ENCODE measurements around the gene EGFR.

DNA sequence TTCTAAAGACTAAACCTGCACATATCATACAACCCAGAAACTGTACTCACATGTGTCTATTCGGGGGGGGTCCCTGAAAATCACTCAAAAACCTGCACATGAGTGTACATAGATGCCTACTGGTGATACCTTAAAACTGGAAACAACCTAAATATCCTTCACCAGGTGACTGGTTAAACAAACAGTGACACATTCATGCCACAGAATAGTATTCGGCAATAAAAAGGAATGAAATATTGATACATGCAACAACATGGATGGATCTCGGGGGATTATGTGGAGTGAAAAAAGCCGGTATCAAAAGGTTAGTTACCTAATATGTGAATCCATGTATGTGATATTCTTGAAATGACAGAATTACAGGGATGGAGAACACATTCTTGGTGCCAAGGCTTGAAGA is 32.1 kb upstream of the EGFR start:
- no peak for TF ChIP-seq POLR2A (IDR thresholded peaks at IDR 0.05)
- TF ChIP-seq, protein P1, sequence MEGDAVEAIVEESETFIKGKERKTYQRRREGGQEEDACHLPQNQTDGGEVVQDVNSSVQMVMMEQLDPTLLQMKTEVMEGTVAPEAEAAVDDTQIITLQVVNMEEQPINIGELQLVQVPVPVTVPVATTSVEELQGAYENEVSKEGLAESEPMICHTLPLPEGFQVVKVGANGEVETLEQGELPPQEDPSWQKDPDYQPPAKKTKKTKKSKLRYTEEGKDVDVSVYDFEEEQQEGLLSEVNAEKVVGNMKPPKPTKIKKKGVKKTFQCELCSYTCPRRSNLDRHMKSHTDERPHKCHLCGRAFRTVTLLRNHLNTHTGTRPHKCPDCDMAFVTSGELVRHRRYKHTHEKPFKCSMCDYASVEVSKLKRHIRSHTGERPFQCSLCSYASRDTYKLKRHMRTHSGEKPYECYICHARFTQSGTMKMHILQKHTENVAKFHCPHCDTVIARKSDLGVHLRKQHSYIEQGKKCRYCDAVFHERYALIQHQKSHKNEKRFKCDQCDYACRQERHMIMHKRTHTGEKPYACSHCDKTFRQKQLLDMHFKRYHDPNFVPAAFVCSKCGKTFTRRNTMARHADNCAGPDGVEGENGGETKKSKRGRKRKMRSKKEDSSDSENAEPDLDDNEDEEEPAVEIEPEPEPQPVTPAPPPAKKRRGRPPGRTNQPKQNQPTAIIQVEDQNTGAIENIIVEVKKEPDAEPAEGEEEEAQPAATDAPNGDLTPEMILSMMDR (IDR thresholded peaks at IDR 0.05), result no peak
